GM10266 (cell line): ENCODE data around the gene CTSL.

Source experiments
- DNase-seq: peaks from one replicate; pipeline ENCODE4 v3.0.0; 2012; ENCODE audit errors: extremely low spot score
- TF ChIP-seq, protein P1 (sequence below): IDR thresholded peaks from 2 replicates; pipeline ENCODE4 v1.5.1; 2012; ENCODE audit warnings: mild to moderate bottlenecking, low read depth; ENCODE audit not compliant: control insufficient read depth, insufficient read depth; ENCODE audit errors: missing control alignments

The CTSL gene

DNA sequence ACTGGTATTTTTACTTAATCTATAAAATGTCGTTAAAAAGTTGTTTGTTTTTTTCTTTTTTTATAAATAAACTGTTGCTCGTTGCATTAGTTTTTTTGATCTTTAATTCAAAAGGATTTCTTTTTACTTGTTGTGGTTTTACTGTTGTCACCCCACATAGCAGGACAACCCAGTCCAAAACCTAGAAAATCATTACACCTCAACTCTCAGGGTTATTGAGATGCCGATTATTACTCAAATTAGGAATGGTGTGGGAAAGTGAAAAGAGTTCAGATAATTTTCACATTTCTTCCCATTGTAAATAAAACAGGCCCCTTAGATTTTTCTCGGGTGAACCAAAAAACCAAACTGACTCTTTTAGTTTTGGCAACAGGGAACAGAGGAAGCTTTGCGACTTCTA, 17.4 kb upstream of the CTSL start:
- TF ChIP-seq, protein P1, sequence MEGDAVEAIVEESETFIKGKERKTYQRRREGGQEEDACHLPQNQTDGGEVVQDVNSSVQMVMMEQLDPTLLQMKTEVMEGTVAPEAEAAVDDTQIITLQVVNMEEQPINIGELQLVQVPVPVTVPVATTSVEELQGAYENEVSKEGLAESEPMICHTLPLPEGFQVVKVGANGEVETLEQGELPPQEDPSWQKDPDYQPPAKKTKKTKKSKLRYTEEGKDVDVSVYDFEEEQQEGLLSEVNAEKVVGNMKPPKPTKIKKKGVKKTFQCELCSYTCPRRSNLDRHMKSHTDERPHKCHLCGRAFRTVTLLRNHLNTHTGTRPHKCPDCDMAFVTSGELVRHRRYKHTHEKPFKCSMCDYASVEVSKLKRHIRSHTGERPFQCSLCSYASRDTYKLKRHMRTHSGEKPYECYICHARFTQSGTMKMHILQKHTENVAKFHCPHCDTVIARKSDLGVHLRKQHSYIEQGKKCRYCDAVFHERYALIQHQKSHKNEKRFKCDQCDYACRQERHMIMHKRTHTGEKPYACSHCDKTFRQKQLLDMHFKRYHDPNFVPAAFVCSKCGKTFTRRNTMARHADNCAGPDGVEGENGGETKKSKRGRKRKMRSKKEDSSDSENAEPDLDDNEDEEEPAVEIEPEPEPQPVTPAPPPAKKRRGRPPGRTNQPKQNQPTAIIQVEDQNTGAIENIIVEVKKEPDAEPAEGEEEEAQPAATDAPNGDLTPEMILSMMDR: no peak
- no peak for DNase-seq

DNA sequence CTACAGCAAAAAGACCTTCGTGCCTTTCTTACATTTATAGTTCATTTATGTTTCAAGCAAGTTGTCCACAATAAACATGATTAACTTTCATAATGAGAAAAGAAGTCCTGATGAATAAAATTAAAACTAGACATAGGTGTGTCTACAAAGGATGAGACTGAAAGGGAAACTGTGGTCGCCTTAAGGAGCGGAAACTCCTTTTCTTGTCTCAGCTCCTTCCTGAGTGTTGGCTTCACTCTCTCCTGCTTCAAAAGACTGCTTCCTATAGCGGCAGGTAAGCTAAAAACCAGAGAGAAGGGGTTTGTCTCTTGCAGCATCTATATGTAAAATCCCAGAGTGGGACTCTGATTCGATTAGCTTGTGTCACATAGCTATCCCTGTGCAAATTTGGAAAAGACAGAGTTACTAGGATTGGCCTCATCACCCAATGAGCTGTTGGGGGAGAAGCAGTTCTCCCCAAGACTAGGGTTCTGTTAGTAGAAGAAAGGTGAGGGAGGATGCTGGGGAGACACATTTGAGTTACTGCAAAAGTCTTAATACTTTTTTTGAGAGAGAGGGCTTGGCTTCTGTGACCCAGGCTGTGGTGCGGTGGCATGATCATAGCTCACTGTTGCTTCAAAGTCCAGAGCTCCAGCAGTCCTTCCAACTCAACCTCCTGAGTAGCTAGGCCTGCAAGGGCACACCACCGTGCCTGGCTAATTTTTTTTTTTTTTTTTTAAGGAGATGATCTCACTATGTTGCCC, 16.8 kb upstream of the CTSL start:
- DNase-seq: no peak
- TF ChIP-seq, protein P1: no peak

DNA sequence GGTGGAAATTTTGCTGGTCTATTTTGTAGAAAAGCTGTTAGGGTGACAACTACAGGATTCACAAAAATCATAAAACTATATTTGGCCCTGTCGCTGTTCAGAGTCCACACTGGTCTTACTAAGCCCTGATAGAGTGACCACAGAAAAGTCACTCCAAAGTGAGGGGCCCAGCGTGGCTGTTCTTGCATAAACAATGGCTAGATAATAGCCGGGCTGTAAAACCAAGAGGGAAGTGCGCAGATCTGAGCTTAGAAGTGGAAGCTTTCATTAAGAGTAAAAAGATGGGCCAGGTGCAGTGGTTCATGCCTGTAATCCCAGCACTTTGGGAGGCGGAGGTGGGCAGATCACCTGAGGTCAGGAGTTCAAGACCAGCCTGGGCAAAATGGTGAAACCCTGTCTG, 15.5 kb upstream of the CTSL start:
- DNase-seq: no peak
- TF ChIP-seq, protein P1: no peak

GRCh38 chr9:87711857-87712800, 13.8 kb upstream of the CTSL start:
- DNase-seq: no peak

GRCh38 chr9:87712801-87713277, 13.1 kb upstream of the CTSL start:
- DNase-seq: no peak
- TF ChIP-seq, protein P1: no peak

More at GRCh38 chr9:87711857-87712800, 13.8 kb upstream of the CTSL start:
- TF ChIP-seq, protein P1: no peak

GRCh38 chr9:87713278-87713987, 12.5 kb upstream of the CTSL start:
- TF ChIP-seq, protein P1: no peak
- no peak for DNase-seq
